Ishikawa (cell line): ENCODE measurements around the gene LGI4.

ENCODE experiments used
- CEBPB ChIP-seq: IDR thresholded peaks from 2 replicates; pipeline ENCODE4 v1.6.1; 2012
- CREB1 ChIP-seq: IDR thresholded peaks from 2 replicates; pipeline ENCODE4 v1.6.1; 2012; ENCODE audit warnings: low read depth
- EGR1 ChIP-seq: IDR thresholded peaks from 2 replicates; pipeline ENCODE4 v1.6.1; 2012
- EP300 ChIP-seq: IDR thresholded peaks from 2 replicates; pipeline ENCODE4 v1.6.1; 2012; ENCODE audit warnings: borderline replicate concordance
- FOXM1 ChIP-seq: IDR thresholded peaks from 2 replicates; pipeline ENCODE4 v1.6.1; 2012; ENCODE audit warnings: low read depth, borderline replicate concordance
- NFIC ChIP-seq: IDR thresholded peaks from 2 replicates; pipeline ENCODE4 v1.6.1; 2012
- RAD21 ChIP-seq: IDR thresholded peaks from 2 replicates; pipeline ENCODE4 v1.6.1; 2012; ENCODE audit warnings: low read depth
- TAF1 ChIP-seq: IDR thresholded peaks from 2 replicates; pipeline ENCODE4 v1.6.1; 2012; ENCODE audit warnings: low read depth, mild to moderate bottlenecking
- TCF12 ChIP-seq: IDR thresholded peaks from 2 replicates; pipeline ENCODE4 v1.6.1; 2012; ENCODE audit warnings: low read depth
- TEAD4 ChIP-seq: IDR thresholded peaks from 2 replicates; pipeline ENCODE4 v1.6.1; 2012
- USF1 ChIP-seq: IDR thresholded peaks from 2 replicates; pipeline ENCODE4 v1.6.1; 2012
- YY1 ChIP-seq: IDR thresholded peaks from 2 replicates; pipeline ENCODE4 v1.6.1; 2012; ENCODE audit warnings: low read depth
- ZBTB7A ChIP-seq: IDR thresholded peaks from 2 replicates; pipeline ENCODE4 v1.6.1; 2012; ENCODE audit warnings: low read depth
- TF ChIP-seq, protein P1 (sequence below): IDR thresholded peaks from 2 replicates; pipeline ENCODE4 v1.6.1; 2012
- TF ChIP-seq, protein P2 (sequence below): IDR thresholded peaks from 2 replicates; pipeline ENCODE4 v1.6.1; 2012; ENCODE audit warnings: low read depth, mild to moderate bottlenecking

The LGI4 gene

DNA sequence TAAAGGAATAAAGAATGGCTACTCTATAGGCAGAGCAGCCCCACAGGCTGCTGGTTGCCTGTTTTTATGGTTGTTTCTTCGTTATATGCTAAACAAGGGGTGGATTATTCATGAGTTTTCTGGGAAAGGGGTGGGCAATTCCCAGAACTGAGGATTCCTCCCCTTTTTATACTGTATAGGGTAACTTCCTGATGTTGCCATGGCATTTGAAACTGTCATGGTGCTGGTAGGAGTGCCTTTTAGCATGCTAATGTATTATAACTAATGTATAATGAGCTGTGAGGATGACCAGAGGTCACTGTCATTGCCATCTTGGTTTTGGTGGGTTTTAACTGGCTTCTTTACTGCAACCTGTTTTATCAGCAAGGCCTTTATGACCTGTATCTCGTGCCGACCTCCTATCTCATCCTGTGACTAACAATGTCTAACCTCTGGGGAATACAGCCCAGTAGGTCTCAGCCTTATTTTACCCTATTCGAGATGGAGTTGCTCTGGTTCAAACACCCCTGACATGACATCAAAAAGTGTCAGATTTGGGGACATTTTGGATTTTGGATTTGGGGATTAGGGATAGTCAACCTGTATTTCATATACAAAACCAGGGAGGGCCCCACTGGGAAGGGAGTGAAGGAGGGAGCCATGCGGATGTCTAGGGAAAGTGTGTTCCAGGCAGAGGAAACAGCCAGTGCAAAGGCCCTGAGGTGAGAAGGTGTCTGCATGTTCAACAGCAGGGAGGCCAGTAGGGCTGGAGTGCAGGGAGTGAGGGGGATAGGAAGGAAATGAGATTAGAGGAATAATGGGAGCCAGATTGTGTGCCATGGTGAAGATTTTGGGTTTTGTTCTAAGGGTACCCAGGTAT is 30.6 kb upstream of the LGI4 start:
- no peak for TF ChIP-seq EGR1
- TF ChIP-seq CEBPB: no peak
- no peak for TF ChIP-seq YY1
- TF ChIP-seq, protein P1, sequence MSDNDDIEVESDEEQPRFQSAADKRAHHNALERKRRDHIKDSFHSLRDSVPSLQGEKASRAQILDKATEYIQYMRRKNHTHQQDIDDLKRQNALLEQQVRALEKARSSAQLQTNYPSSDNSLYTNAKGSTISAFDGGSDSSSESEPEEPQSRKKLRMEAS: no peak
- TF ChIP-seq, protein P2, sequence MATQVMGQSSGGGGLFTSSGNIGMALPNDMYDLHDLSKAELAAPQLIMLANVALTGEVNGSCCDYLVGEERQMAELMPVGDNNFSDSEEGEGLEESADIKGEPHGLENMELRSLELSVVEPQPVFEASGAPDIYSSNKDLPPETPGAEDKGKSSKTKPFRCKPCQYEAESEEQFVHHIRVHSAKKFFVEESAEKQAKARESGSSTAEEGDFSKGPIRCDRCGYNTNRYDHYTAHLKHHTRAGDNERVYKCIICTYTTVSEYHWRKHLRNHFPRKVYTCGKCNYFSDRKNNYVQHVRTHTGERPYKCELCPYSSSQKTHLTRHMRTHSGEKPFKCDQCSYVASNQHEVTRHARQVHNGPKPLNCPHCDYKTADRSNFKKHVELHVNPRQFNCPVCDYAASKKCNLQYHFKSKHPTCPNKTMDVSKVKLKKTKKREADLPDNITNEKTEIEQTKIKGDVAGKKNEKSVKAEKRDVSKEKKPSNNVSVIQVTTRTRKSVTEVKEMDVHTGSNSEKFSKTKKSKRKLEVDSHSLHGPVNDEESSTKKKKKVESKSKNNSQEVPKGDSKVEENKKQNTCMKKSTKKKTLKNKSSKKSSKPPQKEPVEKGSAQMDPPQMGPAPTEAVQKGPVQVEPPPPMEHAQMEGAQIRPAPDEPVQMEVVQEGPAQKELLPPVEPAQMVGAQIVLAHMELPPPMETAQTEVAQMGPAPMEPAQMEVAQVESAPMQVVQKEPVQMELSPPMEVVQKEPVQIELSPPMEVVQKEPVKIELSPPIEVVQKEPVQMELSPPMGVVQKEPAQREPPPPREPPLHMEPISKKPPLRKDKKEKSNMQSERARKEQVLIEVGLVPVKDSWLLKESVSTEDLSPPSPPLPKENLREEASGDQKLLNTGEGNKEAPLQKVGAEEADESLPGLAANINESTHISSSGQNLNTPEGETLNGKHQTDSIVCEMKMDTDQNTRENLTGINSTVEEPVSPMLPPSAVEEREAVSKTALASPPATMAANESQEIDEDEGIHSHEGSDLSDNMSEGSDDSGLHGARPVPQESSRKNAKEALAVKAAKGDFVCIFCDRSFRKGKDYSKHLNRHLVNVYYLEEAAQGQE: no peak
- no peak for TF ChIP-seq TCF12
- TF ChIP-seq TEAD4: no peak
- no peak for TF ChIP-seq USF1

- TF ChIP-seq TCF12: no peak
- TF ChIP-seq, protein P1: no peak
- no peak for TF ChIP-seq EGR1
- TF ChIP-seq EP300: no peak
- TF ChIP-seq NFIC: no peak
- no peak for TF ChIP-seq ZBTB7A
- no peak for TF ChIP-seq USF1
- TF ChIP-seq RAD21: no peak
- no peak for TF ChIP-seq YY1
- TF ChIP-seq CEBPB: no peak
- TF ChIP-seq, protein P2: no peak
- no peak for TF ChIP-seq FOXM1
- no peak for TF ChIP-seq TAF1
- TF ChIP-seq TEAD4: no peak
- TF ChIP-seq CREB1: no peak
These were observed 29.6 kb upstream of the LGI4 start for GRCh38 chr19:35164418-35164817.

- TF ChIP-seq YY1 (no peak), EP300 (peak; percentile 27; the same call in 1 of the 2 replicates), TEAD4 (peak; percentile 76)
These were observed 27.8 kb upstream of the LGI4 start for GRCh38 chr19:35162471-35163326.

GRCh38 chr19:35161434-35161743 is 26.5 kb upstream of the LGI4 start:
- TF ChIP-seq USF1: peak; percentile 67
- TF ChIP-seq RAD21: no peak

GRCh38 chr19:35160629-35161433 is 26.0 kb upstream of the LGI4 start:
- TF ChIP-seq, protein P1: no peak

DNA sequence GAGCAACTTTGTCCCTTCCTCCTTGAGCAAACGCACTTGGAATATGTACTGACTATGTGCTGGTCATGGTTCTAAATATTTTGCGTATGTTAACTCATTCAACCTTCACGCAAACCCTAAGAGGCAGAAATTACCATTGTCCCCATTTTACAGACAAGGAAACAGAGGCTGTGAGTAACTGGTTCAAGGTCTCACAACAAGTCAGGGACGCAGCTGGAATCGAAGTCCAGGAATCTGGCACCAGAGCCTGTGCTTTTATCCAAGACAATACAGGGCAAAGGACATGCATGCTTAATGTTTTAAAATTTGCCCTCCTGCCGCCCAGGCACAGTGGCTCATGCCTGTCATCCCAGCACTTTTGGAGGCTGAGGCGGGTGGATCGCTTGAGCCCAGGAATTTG is 24.7 kb upstream of the LGI4 start:
- TF ChIP-seq EP300 (no peak), YY1 (no peak), TEAD4 (no peak), TAF1 (no peak), RAD21 (no peak), EGR1 (no peak)
